HG02678 (cell line): Measurements from ENCODE around the gene DMPK.
"Not testable (repeated sequence)": the region's sequence is repeated elsewhere in the genome, so short reads cannot be mapped to it uniquely, and the experiment has no call there.

Experiments used
- ATAC-seq: cut with Tn5 transposase; IDR thresholded peaks from one replicate; pipeline ENCODE4 v1.9.1; 2021; ENCODE audit warnings: mild to moderate bottlenecking, moderate library complexity; ENCODE audit not compliant: unreplicated experiment

The DMPK gene

DNA sequence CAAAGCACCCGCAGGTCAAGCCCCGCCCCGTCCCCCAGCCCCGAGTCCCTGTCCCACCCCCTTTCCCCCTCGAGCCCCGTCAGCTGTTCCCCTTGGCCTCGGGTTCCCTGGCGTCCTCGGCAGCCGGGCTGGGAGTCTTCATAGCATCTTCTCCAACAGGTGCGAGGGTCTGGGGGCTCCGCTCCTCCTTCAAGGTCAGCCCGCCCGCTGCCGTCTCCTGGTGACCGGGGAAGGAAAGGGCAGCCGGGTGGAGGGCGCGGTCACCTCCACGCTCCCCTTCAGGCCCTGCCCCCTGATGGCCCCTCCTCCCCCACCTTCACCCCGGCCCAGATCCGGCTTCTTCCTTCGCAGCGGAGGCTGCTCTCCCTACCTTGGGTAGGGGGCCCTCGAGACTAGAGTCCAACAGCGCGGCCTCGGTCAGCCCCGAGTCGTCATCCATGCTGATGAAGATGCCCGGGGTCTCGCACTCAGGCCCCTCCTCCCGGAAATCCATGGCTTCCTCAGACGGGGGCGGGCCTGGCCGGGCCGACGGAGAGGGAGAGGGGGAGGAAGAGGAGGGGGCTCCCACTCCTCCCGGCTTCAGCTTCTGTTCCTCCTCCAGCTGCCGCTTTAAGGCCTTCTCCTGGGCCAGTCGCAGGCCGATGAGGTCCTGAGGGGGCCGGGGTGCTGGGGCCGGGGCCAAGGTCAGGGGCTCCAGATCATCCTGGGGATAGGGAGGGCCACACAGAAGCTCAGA is 33.4 kb upstream of the DMPK start:
- no peak for ATAC-seq

DNA sequence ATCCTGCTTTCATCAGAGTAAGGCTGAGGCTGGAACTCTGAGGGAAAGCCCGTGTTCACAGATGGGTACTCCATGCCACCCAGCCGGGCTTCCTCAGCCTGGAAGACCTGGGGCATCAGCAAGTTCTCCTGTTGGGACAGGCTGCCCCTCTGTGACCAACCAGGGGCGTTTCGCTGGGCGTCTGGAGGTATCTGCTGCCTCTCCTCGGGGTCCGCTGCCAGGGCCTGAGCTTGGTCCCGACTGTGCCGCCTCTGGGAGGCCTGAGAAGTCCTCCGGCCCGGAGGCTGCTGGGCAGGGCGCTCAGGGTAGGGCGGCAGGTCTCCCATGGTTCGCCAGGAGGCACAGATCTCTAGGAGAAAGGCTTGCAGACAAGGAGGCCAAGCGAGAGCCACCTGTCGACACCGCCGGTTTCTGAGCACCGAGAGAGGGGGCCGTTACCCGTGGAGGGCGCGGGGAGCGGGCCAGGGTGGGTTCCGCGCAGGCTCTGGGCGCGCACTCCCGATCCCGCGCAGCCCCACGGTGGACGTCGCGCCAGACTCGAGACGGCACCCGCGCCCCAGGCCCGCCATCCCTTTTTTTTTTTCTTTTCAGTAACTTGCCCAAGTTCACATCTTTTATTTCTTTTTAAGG is 32.7 kb upstream of the DMPK start, which contains the start of gene RSPH6A:
RSPH6A (minus strand) TSS at position 458 of the 630 bp plus-strand sequence; CDS start at position 326, 132 bp downstream.
- no peak for ATAC-seq

DNA sequence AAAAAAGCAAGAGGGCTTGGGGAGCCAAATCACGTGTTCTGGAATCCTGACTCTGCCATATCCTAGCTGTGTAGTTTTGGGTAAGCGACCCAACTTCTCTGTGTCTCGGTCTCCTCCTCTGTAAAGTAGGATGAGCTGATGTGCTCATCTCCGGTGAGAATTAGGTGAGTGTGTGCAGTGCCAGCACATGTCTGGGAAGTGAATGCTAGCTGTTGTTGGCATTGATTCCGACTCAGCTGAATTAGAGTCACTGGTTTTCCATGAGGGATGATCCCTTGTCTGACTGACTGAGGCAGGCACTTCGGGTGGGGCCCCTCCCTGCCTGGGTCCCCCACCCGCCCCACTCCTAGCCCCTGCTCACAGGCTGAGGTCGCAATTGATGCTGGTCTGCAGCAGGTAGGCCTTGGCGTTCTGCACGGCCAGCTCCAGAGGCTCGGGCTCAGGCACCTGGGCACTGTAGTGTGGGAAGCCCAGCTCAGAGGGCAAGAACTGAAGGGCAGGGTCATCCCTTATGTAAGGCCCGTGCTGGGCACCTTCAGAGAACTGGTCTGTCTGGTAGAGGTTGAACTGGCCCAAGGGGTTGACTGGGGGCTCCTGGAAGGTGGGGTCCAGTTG is 32.0 kb upstream of the DMPK start:
- ATAC-seq, result no peak

DNA sequence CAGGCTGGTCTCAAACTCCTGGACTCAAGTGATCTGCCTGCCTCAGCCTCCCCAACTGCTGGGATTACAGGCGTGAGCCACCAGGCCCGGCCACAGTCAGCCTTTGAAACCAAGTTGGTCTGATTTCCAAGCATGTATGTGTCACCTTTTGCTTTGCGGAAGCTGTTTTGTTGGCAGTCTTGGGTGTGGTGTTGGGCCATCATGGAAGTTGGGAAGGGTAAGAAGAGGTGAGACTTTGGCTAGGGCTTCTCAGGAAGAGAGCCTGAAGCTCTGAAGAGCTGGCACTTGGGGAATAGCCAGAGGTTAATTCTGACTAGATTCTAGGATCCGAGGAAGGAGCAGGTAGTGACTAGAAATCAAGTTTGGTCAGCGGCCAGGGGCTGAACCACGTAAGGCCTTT is 30.0 kb upstream of the DMPK start:
- ATAC-seq, result no peak

DNA sequence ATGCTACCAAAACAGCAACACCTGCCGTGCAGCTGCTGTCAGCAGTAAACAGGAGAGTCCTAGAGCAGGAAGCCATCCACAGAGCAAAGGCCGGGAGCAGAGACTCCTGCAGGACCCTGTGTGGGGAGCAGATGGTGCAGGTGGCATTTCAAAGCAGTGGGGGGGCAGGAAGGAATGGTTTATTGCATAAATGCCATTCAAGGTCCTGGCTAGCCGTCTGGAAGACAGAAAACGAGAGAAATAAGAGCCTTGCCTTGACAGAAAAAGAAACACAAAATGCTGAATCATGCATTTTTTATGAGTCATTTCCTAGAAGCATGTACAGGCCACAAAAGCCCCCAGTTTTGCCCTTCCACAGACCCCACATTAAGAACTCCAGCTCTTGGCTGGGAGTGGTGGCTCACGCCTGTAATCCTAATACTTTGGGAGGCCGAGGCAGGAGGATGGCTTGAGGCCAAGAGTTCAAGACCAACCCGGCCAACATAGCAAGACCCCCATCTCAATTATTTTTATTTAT is 27.4 kb upstream of the DMPK start:
- no peak for ATAC-seq

DNA sequence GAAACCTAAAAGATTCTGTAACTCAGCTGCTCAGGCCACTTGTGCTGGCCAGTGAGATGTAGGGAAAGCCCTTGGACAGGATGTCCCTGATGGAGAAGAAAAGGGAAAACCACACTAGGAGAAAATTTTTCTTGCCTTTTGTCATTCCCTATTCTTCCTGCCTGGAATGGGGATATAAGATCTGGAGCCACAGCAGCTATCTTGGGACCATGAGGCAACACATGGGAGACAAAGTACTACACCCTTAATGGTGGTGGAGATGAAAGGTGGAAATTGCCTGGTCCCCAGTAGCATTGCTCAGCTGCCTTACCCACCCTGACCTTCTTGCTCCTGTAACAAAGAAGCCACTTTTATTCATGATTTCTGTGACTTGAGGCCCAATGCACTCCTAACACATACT is 23.4 kb upstream of the DMPK start:
- ATAC-seq, result no peak

DNA sequence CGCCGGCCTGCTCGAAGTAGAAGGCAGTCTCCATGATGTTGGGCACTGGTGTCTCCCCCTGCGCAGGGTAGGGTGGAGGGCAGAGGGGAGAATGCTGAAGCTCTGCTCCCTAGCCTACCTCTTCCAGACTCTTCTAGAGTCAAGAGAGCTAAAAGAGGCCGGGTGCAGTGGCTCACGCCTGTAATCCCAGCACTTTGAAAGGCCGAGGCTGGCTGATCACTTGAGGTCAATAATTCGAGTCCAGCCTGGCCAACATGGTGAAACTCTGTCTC is 22.6 kb upstream of the DMPK start:
- ATAC-seq, result no peak

DNA sequence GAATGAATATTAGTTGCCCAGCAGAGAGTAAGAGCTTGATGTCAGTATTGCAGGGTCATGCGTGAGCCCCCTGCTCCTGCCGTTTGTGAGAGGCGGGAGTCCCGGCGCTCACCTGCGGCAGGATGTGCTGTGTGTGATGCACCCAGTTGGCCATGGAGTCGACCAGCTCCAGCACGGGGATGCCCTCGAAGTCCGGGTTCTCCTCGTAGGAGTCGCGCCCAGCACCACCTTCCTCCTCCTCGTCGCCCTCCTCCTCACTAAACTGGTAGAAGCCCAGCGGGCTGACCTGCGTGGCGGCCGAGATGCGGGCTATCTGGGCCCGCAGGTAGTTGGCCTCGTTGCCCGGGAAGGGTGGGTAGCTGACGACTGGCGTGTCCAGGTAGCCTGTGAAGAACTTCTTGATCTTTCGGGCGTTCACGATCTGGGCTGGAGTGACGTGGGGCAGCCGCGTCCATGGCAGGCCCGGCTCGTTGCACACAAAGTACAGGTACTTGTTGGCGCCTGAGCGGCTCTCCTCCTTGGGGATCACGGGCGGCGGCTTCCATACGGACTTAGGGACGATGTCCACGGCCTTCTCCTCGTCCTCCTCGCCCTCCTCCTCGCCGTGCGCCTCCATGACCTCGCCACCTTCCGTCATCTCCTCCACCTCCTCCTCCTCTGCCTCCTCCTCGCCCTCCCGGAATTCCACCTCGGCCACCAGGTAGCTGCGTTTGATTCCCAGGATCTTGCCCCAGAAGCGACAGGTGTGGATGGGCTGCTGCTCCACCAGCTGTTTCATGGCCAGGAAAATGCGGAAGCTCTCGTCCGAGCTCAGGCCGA is 22.1 kb upstream of the DMPK start:
- ATAC-seq, result no peak

DNA sequence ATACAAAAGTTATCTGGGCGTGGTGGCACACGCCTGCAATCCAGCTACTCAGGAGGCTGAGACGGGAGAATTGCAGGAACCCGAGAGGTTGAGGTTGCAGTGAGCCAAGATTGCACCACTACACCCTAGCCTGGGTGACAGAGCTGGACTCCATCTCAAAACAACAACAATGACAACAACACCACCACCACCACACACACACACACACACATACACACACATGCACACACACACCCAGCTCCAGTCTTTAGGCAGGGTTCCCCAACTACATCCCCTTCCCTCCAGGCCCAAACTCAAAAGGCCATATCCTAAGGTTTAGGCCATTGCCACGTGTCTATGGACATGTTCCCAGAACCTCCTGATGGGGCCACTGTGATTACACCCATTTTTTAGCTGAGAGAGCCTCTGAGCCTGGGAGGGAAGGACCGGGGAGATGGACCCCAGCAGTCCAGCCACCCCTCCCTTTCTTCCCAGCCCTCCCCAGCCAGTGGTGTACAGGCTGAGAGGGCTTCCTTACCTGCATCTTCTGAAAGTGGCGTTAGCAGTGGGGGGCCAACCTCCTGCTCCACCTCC is 19.4 kb upstream of the DMPK start:
- no peak for ATAC-seq

DNA sequence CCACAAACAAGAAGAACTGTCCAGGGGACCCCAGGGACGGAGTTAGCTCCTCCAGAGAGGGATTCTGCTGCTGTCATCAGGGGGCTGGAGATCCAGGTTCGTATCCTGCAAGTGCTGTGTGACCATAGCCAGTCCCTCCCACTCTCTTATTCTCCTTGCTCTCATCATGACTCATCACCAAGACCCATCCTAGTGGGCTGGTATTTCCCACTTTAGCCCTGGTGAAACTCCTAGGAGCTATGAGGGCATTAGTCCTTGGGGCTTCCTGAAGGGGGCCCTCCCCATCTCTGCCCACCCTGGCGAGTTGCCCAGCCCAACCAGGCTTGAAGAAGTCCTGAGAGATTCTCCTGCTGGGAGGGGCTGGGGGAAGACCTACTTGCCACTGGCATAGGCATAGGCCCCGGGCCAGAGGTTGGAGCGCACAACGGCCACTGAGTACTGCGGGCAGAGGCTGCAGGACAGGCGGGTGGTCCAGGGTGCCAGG is 17.8 kb upstream of the DMPK start:
- no peak for ATAC-seq

DNA sequence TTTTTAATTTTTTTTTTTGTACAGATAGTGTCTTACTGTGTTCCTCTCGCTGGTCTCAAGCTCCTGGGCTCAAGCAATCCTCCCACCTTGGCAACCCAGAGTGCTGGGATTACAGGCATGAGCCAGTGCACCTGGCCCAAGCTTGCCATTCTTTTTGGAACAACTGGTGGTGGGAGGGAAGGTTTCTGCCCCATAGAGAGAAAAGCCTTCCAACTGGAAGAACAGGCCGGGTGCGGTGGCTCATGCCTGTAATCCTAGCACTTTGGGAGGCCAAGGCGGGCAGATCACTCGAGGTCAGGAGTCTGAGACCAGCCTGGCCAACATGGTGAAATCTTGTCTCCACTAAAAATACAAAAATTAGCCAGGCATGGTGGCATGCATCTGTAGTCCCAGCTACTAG is 17.3 kb upstream of the DMPK start:
- not testable (repeated sequence) for ATAC-seq

DNA sequence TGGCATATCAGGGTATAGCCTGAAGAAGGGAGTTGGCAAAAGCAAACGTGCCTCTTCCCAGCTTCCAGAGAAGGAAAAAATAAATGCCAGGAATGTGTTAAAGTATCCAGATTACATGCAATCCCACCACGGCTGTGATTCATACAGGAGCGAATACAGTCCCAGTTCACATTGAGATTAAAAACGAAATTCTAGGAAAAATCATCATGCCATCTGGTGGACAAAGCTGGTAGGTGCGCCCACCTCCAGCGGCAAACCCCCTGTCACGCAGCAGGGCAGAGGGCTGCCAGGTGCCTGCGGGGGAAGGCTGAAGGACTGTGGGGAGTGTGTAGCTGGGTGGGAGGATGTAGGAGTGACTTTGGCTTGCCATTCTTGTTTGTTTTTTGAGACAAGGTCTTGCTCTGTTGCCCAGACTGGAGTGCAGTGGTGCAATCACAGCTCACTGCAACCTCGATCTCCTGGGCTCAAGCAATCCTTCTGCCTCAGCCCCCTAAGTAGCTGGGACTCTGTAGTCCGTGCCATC is 16.8 kb upstream of the DMPK start:
- ATAC-seq, result no peak

DNA sequence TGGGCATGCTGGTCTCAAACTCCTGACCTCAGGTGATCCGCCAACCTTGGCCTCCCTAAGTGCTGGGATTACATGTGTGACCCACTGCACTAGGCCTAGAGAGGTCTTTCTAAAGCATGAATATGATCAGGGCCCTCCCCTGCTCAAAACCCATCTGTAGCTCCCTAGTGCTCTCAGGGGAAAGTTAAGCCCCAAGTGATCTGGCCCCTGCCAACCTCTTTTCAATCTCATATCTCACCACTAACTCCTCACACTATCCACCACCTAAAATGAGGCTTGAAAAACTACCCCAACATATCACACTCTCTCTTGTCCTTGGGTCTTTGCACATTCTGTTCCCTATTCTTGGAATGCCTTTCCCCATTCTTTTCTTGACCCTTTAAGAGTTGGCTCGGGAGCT is 12.3 kb upstream of the DMPK start:
- ATAC-seq, result no peak

DNA sequence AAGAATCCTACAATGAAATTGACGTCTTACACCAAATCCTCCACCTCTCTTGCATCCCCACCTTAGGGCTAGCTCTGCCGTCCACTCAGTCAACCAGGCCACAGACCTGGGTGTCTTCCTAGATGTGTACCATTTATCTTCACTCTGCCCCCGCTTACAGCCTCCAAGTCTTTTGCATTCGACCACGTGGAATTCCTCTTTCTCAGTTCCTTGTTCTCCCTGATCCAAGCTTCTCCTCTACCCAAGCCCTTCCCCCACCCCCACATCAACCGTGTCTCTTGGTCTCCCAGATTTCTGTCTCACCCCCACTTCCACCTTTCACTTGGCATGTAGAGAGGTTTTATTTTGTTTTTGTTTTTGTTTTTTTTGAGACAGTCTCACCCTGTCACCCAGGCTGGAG is 11.6 kb upstream of the DMPK start:
- ATAC-seq, result no peak

DNA sequence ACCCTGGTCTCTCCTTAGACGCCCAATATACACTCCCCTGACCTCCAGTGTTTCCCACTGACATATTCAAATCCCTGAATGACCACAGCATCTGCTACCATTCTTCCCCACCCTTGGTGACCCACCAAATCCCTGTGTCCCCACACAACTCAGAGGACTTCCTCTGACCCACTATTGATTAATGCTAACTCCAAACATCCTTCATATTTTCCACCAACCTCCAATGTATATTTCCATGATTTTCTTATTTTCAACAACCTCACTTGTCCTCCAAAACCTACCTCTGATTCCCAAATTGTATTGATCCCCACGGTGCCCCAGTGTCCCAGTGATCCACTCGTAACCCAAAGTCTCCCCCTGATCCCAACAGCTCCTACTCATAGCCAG is 10.9 kb upstream of the DMPK start:
- ATAC-seq, result no peak

DNA sequence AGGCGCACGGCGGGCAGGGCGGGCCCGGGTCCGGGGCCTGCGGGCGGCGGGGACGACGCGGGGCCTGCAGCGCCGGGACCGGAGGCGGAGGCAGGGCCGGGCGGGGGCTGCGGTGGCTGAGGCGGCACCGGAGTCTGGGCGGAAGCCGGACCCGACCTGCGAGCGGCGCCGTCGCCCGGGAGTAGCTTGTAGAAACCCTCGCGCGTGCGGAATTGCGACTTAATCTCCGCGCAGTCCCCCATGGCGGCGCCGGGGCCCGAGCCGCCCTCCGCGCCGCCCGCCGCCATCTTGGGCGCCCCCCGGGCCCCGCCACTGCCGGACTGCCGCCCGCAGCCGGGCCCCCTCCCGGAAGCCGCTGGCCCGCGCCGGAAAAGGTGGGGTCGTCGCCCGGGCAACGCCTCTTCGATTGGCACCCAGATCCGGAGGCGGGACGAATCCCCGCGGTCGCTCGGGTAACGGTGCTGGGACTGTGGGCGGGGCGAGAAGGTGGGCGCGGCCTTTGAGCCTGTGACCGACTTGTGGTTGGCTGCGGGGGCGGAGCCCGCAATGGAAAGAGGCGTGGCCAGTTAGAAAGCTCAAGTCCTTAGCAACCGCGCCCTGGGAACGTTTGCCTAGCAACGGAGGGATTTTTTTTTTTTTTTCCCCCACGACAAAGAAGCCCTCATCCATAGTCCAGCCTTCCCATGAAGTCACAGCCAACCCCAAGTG is 10.3 kb upstream of the DMPK start, which contains the start of gene DMWD:
DMWD (minus strand) TSS at position 376 of the 708 bp plus-strand sequence; CDS start at position 287, 89 bp downstream.
- ATAC-seq, result peak; percentile 96

DNA sequence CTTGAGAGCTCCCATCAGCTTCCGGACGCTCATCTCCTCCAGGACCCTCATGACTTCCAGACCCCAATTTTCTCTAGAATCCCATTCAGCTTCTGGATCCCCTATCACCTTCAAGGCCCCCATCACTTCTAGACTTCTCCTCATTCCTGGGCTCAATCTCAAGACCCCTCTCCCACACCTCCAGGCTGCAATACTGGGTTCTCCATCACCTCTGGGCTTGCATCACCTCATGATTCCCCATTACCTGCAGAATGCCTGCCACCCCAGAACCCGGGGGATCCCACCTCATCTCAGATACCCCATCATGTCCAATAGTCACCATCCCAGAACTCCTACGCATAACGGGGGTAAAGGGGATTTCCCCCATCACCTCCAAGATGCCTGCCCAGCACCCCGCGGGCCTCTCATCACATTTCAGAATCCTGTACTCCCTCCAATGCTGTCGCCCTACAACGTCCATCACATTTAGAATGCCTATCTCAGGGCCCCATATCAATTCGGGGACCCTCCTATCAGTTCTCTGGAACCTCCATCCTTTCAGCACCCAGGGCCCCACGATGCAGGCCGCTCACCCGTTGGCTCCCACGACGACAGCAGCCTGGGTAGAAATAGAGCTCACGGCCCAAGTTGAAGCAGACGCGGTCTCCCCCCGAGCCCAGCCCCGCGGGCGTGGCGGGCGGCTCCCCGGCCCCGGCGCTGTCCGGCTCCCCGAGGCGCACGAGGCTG is 9.6 kb upstream of the DMPK start:
- ATAC-seq, result peak; percentile 6

DNA sequence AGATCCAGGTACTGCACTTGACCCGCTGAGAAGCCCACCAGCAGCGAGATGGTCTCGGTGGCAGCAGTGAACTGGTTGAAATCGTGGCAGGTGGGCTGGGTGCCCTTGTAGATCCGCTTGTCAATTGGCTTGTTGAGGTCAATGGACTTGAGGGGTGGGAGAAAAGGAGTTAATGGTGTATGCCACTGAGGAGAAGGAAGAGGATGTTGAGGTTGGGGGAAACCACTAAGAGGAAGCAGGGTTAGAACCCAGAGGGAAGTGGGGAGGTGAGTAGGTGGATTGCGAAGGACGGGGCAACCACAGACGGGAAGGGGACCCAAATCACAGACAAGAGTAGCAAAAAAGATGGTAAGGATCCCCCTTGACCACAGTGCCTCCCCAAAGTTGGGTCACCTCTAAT is 8.7 kb upstream of the DMPK start:
- no peak for ATAC-seq

DNA sequence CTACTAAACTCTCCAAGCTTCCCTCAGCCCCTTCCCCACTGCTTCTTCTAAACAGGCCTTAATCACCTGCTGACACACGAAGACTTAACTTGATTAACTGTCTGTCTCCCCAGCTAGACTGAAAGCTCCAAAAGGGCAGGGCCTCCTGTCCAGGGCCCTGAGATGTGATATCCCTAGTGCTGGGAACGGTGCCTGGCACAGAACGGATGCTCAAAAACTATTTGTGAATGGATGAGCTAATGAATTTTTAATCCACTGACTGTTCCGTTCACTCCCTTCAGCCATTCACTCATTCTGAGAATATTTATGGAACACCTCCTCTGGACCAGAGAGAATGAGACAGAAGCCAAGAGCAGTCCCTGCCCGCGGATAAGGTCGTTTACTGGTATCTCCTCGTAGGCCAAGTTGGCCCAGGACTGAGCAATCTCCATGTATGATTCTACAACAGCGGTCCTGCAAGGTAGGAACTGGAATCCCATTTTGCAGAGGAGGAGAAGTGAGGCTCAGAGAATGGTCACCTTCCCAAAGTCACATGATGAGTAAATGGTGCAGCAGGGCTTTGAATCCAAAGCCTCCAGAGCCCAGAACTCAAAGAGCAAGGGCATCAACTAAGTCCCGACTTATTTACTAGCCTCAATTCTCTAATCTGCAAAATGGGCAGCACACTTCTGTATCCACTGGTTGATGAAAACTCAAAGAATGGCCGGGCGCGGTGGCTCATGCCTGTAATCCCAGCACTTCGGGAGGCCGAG is 6.9 kb upstream of the DMPK start:
- no peak for ATAC-seq
